Fibroblast of pulmonary artery (primary cell): ENCODE data around the gene ADGRG3.
A peak's percentile ranks its signal among the peaks of the same experiment; 100 is the strongest.

ENCODE experiments used
- DNase-seq: peaks from one replicate; pipeline ENCODE4 v3.0.0-alpha.2; 2010; ENCODE audit warnings: low read depth
- H3K4me3 ChIP-seq: replicated peaks from 2 replicates; pipeline ENCODE4 v1.5.1; 2011; ENCODE audit warnings: low read depth, mild to moderate bottlenecking, control low read depth, low read length, moderate library complexity
- TF ChIP-seq, protein P1 (sequence below): IDR thresholded peaks from 2 replicates; pipeline ENCODE4 v1.5.1; 2011; ENCODE audit warnings: mild to moderate bottlenecking, control low read depth, low read length, inconsistent platforms; ENCODE audit errors: missing control alignments

ADGRG3 gene

DNA sequence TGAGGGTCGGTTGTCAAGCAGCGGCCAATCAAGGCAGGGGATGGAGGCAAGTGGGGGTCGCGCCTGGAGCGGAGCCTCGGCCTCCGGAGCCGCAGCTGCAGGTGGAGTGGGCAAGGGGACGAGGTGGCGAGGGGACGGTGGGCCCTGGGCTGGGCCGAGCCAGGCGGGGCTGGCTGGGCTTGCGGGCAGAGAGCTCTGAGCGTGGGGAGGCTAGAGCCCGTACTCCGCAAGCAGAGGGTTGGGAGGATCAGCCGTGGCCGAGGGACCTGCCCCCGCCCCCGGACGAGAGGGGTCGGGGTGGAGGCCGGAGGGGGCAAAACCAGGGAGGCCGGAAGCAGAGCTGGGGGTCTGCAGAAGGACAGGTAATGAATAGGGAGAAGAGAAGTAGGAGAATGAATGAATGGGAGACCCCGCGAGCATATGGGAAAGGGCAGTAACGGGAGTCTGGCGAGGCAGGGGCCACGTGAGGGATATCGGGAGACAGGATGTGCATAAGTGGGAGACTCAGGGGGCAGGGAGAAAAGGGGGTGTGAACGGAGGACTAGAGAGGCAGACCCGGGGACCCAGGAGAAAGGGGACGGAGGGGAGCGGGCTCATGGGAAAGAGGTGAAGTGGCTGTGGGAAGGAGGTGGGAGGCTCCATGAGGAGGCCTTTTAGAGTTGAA is 67.8 kb downstream of the ADGRG3 start, which contains the start of gene KATNB1:
Gene KATNB1, plus strand, starts transcription at position 16 of the 664 bp plus-strand sequence. CDS start 1,474 bp downstream, outside the sequence.
- no peak for DNase-seq
- TF ChIP-seq, protein P1, sequence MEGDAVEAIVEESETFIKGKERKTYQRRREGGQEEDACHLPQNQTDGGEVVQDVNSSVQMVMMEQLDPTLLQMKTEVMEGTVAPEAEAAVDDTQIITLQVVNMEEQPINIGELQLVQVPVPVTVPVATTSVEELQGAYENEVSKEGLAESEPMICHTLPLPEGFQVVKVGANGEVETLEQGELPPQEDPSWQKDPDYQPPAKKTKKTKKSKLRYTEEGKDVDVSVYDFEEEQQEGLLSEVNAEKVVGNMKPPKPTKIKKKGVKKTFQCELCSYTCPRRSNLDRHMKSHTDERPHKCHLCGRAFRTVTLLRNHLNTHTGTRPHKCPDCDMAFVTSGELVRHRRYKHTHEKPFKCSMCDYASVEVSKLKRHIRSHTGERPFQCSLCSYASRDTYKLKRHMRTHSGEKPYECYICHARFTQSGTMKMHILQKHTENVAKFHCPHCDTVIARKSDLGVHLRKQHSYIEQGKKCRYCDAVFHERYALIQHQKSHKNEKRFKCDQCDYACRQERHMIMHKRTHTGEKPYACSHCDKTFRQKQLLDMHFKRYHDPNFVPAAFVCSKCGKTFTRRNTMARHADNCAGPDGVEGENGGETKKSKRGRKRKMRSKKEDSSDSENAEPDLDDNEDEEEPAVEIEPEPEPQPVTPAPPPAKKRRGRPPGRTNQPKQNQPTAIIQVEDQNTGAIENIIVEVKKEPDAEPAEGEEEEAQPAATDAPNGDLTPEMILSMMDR = no peak
- peak within 1 kb of the TSS; percentile 88 for H3K4me3 ChIP-seq

DNA sequence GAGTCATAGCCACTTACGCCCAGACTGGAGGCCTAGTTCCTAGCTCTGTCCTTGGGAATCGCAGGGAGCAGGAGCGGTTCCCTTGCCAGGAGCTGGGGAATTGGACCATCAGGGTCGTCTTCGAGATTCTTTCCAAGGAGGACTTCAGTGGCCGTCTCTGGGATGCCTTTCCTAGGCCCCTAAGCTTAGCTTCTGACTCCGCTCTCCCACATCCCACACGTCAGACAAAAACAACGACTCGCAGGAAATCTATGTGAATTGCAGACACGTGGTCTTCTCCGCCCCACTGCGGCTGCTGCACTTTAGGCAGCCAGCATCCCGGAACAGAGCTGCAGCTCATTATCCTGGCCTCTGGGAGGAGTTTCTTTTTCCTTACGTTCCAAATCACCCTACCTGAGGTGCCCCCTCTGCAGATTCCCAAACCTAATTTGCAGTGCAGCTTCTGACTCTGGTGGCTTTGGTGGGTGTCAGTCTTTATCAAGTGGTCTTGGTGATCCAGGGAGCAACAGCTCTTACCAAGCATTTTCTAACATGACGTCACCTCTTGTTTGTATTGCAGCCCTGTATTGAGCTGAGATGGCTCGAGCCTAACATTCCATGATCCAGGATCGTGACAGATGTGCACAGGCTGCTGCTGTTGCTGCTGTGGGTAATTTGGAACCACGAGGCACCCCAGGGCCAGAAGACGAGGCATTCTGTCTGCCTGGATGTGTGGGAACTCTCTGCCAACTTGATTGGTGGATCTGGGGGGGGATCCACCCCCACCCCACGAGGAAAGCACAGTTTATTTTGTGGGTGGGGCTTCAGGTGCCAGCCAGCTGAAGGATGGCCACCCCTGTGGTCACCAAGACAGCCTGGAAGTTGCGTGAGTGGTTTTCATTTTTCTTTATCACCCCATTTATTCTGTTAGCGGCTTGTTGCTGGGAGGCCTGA is 68.6 kb downstream of the ADGRG3 start:
- peak overlapping the region; percentile 88 for H3K4me3 ChIP-seq
- TF ChIP-seq, protein P1 = peak; percentile 21
- peak; percentile 82 for DNase-seq

DNA sequence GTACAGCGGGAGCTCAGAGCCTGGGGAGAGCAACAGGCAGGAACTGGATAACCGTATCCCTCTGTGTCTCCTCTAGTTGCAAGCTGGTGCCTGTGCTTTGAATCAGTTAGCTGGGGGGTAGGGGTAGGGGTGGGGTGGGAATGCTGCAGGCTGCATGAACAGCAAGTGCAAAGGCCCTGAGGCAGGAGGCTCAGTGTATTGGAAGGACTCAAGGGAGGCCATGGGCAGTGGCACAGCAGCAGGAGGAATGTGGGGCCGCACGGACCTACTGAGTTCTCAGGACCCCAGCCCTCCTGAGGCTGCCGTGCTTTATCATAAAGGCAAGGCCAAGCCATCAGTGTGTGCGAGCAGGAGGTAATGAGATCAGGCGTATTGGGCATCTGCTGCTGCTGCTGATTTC is 70.7 kb downstream of the ADGRG3 start:
- DNase-seq = no peak
- H3K4me3 ChIP-seq = no peak overlapping the region
- TF ChIP-seq, protein P1 = no peak
